ENCODE data around the gene ERBIN. TPM values are rescaled to one million over a fixed set of nuclear protein-coding genes. Genes with fewer than 3 reads are reported as not detected.

Gene ERBIN
- total RNA-seq, 1 donor from 2014 or later: 95.0 TPM

Small RNAs within 50 kb of the gene (small RNA-seq; reads per million reads assigned to genes)
- gene RF00598 (ENCODE audit: low replicate concordance): not detected

Other genes starting within 250 kb of the ERBIN start
- gene SGTB, start 204.5 kb upstream of the ERBIN start, total RNA-seq: 8.3 TPM
- gene NLN, start 204.4 kb upstream of the ERBIN start, total RNA-seq: 23.7 TPM
- gene SREK1, start 217.7 kb downstream of the ERBIN start, total RNA-seq: 134 TPM